Tongue (tissue), 2 donors: ENCODE measurements around the gene TRPM5. TPM values are rescaled to one million over a fixed set of nuclear protein-coding genes. Genes with fewer than 3 reads are reported as not detected.

Experiments
- DNase-seq: peaks from one replicate; pipeline ENCODE4 v3.0.0-alpha.2; 2015
- total RNA-seq: library from RNA; depleted of rRNA; stranded (reverse); fragments of >200 nt; gene quantifications from one replicate; pipeline ENCODE4 v1.2.3, GENCODE V29; 2014

The TRPM5 gene
- total RNA-seq, 1 donor from 2014 or later, result 0.41 TPM

- peak; percentile 95 for DNase-seq
Measured at GRCh38 chr11:2452321-2453012, 8.2 kb upstream of the TRPM5 start.

- DNase-seq, result no peak
Measured at GRCh38 chr11:2451916-2452315, 7.6 kb upstream of the TRPM5 start.

- DNase-seq, result no peak
Measured at GRCh38 chr11:2451336-2451735, 7.0 kb upstream of the TRPM5 start.

- no peak for DNase-seq
Measured at GRCh38 chr11:2450321-2451041, 6.2 kb upstream of the TRPM5 start.

- DNase-seq, result no peak
Measured at GRCh38 chr11:2449548-2450320, 5.4 kb upstream of the TRPM5 start.

GRCh38 chr11:2448661-2449547, 4.6 kb upstream of the TRPM5 start:
- no peak for DNase-seq

- peak; percentile 43 for DNase-seq
Measured at GRCh38 chr11:2447951-2448650, 3.8 kb upstream of the TRPM5 start.

- DNase-seq, result no peak
Measured at GRCh38 chr11:2447253-2447950, 3.1 kb upstream of the TRPM5 start.

DNA sequence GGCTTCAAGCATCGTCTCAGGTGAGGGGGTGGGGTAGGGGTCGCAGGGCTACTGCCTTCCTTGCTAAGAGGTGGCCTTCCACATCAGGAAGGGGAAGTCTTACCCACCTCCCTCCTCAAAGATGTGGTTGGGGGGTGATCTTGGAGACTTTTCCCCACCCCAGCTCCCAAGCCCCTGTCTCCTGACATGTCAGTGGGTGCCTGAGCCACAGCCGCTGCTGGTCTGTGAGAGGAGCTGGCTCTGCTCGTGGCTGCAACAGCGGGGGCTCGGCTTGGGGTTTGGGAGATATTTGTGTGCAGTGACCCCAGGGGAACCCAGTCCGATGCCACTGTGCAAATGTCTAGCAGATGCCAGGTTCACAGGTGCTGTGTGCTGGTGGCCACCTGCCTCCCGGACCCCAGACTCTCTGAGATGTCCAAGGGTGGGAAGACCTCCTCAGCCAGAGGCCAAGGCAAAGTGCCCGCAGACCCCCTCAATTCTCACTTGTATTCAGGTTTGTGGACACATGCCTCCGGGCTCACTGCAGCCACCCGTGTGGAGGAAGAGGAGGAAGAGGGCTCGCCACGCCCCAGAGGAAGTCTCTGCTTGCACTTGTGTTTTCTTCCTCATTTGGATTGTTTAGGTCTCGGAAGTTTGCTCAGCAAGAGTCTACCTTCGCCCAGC, 2.4 kb upstream of the TRPM5 start:
- no peak for DNase-seq

DNA sequence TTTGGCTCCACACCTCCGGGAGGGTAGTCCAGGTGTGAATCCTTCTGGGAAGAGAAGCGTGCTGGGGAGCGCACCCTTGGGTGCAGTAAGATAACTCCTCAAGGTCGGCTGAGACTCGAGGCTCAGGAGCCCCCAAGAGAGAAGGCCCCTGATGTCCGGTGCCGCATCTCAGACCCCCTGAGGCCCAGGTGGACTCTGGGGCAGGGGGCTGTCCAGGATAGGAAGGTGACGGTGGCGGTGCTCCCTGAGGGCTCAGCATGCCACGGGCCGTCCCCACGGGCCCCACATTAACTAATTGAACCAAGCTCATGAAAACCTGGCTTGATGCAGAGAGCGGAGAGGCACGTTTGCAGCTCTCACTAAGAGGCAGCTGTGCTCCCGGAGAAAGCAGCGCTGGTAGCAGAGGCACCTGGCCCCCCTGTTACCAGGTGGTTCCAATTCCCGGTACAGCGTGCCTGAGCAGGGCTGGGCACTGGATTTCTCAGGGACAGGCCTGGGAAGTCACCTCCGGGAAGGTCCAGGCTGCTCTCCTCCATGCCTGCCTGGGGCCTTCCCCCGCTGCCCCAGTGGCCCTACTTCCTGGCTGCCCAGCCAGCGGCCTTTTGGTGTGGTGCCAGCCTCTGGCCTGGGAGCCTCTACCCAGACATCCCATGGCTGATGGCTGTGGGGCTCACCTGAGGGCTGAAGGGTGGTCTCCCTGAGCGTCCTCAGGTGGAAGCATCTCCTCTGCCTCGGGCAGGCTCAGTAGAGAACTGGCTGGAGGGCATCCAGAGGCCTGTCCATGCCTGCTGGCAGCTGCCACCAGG, 1.6 kb upstream of the TRPM5 start:
- DNase-seq, result no peak

GRCh38 chr11:2444821-2445745, 769 bp upstream of the TRPM5 start, which contains the start of gene KCNQ1:
Gene KCNQ1, plus strand, starts transcription at chr11:2445008. Its CDS starts 91 bp downstream, at chr11:2445099.
- DNase-seq, result peak; percentile 40

DNA sequence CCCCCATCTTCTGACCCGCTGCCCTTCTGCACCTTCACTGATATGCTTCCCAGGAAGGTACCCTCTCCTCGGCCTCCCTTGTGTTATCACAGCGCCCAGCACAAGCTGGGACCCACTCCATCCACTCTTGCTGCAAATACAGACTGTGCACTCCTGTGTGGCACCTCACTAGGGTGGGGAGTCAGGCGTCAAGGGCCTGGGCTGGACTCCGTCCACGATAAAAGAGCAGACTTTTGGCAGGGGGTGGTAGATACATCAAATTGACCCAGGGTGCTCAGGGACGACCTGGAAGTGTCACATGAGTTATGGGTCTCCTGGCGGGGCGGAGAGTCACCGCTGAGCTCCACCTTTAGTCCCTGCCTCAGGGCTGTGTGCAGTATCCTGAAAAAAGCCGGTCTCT, 908 bp downstream of the TRPM5 start:
- DNase-seq, result no peak

- DNase-seq, result no peak
Measured at GRCh38 chr11:2442589-2442988, 1.7 kb downstream of the TRPM5 start.

DNA sequence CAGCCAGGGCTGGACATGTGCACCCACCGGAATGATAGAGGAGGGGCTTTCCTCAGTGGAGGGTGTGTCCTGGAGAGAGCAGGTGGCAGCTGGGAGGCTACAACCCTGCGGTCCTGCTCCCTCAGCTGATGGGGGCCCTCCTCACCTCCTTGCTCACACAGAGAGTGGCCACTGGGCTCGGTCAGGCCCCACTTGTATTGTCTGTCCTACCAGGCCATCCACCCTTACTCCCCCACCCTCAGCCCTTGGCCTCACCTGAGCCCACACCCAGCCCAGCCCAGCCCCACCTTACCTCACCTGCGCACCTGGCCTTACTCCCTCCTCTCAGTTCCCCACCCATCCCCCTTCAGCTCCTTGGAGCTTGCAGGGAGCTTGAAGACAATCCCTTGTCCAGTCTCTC, 3.1 kb downstream of the TRPM5 start:
- no peak for DNase-seq

DNA sequence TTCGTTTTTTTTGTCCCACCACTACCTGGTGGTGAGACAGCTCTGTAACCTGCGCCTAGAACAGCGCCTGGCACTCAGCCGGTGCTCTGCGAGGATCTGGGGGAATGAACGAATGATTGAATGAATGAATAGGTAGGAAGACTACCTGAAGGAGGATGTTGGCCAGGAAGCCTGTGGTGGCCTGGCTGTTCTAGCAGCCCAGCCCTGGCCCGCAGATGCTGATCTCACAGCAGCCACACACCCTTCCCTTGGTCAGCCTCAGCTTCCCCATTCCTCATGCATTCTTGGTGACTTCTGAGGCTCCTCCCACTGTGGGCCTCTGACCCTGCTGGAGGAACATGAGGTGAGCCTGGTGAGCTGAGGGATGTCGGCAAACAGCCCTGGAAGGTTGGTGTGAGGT, 3.7 kb downstream of the TRPM5 start:
- DNase-seq, result no peak

DNA sequence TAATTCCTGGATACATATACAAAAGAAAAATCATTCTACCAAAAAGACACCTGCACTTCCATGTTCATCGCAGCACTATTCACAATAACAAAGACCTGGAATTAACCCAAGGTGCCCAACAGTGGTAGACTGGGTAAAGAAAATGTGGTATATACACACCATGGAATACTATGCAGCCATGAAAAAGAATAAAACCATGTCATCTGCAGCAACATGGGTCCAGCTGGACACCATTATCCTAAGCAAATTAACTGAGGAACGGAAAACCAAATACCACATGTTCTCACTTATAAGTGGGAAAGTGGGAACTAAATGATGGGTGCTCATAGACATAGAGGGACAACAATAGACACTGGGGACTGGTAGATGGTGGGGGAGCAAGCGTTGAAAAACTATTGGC, 4.5 kb downstream of the TRPM5 start:
- no peak for DNase-seq

- DNase-seq, result no peak
Measured at GRCh38 chr11:2437516-2437915, 6.8 kb downstream of the TRPM5 start.

DNA sequence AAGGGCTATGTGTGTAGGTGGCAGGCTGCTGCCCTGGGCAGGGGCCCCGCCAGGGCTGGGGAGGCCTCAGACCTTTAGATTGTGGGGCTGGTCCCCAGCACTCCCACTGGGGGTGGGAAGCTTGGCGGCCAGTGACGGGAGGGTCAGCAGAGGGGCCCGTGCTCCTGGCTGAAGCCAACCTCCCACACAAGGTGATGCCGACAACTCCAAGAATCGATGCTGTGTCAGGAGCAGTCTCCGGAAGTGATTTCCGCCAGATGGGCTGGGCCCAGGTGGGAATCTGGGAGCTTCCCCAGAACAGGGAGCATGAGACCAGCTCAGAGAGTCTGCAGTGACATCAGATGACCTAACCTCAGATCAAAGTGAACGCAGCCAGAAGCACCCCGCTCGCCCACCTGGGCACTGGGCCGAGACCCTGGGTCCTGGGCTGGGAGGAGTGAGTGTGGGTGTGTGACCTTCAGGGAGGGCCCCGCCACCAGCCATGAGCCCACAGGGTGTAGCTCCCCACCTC, 7.7 kb downstream of the TRPM5 start:
- DNase-seq, result no peak
